ENCODE results near the gene MACROD2. TPM values are rescaled to one million over a fixed set of nuclear protein-coding genes. Genes with fewer than 3 reads are reported as not detected.

The MACROD2 gene
- total RNA-seq, 1 experiment from 2014 or later = 1.6 TPM

DNA sequence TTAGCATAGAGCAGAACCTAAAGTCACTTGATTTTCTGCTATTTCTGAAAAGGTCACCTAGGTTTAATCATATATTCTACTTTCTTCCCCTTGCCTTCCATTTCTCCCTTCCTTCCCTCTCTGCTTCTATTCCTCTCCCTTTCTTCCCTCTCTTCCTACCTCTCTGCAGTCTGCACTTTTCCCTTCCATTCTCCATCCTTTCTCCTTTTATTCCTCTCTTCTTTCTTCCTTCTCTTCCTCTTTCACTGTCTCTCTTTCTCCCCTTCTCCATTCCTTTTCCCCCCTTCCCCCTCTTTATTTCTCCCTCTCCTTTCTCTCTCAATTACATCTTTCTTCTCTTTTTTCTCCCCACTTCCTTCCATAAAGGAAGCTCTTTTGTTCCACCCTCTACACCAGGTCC, 1391.9 kb downstream of the MACROD2 start:
- H3K4ac ChIP-seq (ENCODE audit: low read depth, low read length) = no peak overlapping the region
- H4K8ac ChIP-seq (replicated peaks; ENCODE audit: insufficient read length, low read depth, low read length) = no peak overlapping the region
- no peak overlapping the region for H3K56ac ChIP-seq (ENCODE audit: insufficient read length, low read depth, low read length)
- no peaks in the 10 kb centered on the region for H3K4me1 Mint-ChIP-seq
- DNase-seq = no peak
- H3T11ph ChIP-seq (ENCODE audit: low read length) = no peak overlapping the region
- H3K14ac ChIP-seq (ENCODE audit: insufficient read depth, low read length) = no peak overlapping the region
- no peak overlapping the region for H4K91ac ChIP-seq (ENCODE audit: insufficient read length, low read depth, low read length)
- H3K27ac Mint-ChIP-seq = peak overlapping the region in 1 of 3 experiments; percentile 22; a peak in 1 of 7 replicates
- H3K27me3 Mint-ChIP-seq (ENCODE audit: low read depth) = no peaks in the 10 kb centered on the region; the same call in 1 of the 2 replicates
- H3K9me3 Mint-ChIP-seq = no peaks in the 10 kb centered on the region
- TF ChIP-seq, protein P1, sequence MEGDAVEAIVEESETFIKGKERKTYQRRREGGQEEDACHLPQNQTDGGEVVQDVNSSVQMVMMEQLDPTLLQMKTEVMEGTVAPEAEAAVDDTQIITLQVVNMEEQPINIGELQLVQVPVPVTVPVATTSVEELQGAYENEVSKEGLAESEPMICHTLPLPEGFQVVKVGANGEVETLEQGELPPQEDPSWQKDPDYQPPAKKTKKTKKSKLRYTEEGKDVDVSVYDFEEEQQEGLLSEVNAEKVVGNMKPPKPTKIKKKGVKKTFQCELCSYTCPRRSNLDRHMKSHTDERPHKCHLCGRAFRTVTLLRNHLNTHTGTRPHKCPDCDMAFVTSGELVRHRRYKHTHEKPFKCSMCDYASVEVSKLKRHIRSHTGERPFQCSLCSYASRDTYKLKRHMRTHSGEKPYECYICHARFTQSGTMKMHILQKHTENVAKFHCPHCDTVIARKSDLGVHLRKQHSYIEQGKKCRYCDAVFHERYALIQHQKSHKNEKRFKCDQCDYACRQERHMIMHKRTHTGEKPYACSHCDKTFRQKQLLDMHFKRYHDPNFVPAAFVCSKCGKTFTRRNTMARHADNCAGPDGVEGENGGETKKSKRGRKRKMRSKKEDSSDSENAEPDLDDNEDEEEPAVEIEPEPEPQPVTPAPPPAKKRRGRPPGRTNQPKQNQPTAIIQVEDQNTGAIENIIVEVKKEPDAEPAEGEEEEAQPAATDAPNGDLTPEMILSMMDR (conservative IDR thresholded peaks at IDR 0.05) = no peak
- H2AK5ac ChIP-seq (ENCODE audit: insufficient read length, low read length) = no peak overlapping the region
- H3K9me3 ChIP-seq (ENCODE audit: control insufficient read depth, low read depth, low read length) = no peaks in the 10 kb centered on the region
- no peaks in the 10 kb centered on the region for H3K79me1 ChIP-seq (ENCODE audit: insufficient read depth, low read depth, low read length, poor library complexity, severe bottlenecking)
- no peak overlapping the region for H3K18ac ChIP-seq (ENCODE audit: insufficient read length, low read depth, low read length)
- no peaks in the 10 kb centered on the region for H3K23me2 ChIP-seq (ENCODE audit: insufficient read length, low read depth, low read length, poor library complexity, severe bottlenecking)
- H3K27ac ChIP-seq (ENCODE audit: insufficient read length, low read depth, low read length) = no peak overlapping the region
- no peak overlapping the region for H2BK12ac ChIP-seq (ENCODE audit: insufficient read length, low read depth, low read length)
- H3K9ac ChIP-seq (ENCODE audit: extremely low read depth, insufficient read length, low read length) = no peak overlapping the region
- H2BK120ac ChIP-seq (ENCODE audit: low read depth, low read length, poor library complexity, severe bottlenecking) = no peak overlapping the region
- no peak overlapping the region for H2AFZ ChIP-seq (ENCODE audit: low read length)
- H3K79me2 ChIP-seq (ENCODE audit: insufficient read depth, low read length) = no peaks in the 10 kb centered on the region
- no peak overlapping the region for H3K4me2 ChIP-seq (ENCODE audit: insufficient read depth, insufficient read length, low read length)
- H2BK20ac ChIP-seq (ENCODE audit: low read depth, low read length, poor library complexity, severe bottlenecking) = no peak overlapping the region
- no peaks in the 10 kb centered on the region for H4K20me1 ChIP-seq (ENCODE audit: control insufficient read depth, insufficient read depth, insufficient read length)
- H3K36me3 Mint-ChIP-seq (ENCODE audit: insufficient read depth in 1 of 3, low read depth in 3 of 3) = no peaks in the 10 kb centered on the region
- no peak overlapping the region for H4K5ac ChIP-seq (ENCODE audit: insufficient read length, low read depth, low read length)
- H3K27me3 ChIP-seq (ENCODE audit: insufficient read depth, low read length) = no peaks in the 10 kb centered on the region
- no peak overlapping the region for H3K23ac ChIP-seq (ENCODE audit: insufficient read length, low read depth, low read length)
- no peak overlapping the region for H2BK5ac ChIP-seq (ENCODE audit: insufficient read length, low read length)
- no peaks in the 10 kb centered on the region for H3K4me1 ChIP-seq (ENCODE audit: insufficient read depth, low read length)
- no peak overlapping the region for H3K4me3 Mint-ChIP-seq
- no peak overlapping the region for H2BK15ac ChIP-seq (ENCODE audit: low read depth, low read length)

Data from H9 (cell line).